Subcutaneous adipose tissue (tissue), 4 donors: ENCODE results near the gene SFT2D3. TPM values are rescaled to one million over a fixed set of nuclear protein-coding genes. Genes with fewer than 3 reads are reported as not detected.

ENCODE experiments used
- total RNA-seq, 4 donors: library from RNA; depleted of rRNA; stranded (reverse); fragments of >200 nt; gene quantifications; one replicate each; pipeline ENCODE4 v1.1.0, GENCODE V29; 2016
- TF ChIP-seq, protein P1 (sequence below): fragments of 450-650 bp; IDR thresholded peaks from one replicate; pipeline ENCODE4 v1.5.1; 2016; ENCODE audit warnings: low read depth, mild to moderate bottlenecking, control low read depth, antibody characterized with exemption, moderate library complexity

The SFT2D3 gene
- total RNA-seq, 4 donors from 2014 or later, result 5.8 to 14.9 (median 8.1) TPM

DNA sequence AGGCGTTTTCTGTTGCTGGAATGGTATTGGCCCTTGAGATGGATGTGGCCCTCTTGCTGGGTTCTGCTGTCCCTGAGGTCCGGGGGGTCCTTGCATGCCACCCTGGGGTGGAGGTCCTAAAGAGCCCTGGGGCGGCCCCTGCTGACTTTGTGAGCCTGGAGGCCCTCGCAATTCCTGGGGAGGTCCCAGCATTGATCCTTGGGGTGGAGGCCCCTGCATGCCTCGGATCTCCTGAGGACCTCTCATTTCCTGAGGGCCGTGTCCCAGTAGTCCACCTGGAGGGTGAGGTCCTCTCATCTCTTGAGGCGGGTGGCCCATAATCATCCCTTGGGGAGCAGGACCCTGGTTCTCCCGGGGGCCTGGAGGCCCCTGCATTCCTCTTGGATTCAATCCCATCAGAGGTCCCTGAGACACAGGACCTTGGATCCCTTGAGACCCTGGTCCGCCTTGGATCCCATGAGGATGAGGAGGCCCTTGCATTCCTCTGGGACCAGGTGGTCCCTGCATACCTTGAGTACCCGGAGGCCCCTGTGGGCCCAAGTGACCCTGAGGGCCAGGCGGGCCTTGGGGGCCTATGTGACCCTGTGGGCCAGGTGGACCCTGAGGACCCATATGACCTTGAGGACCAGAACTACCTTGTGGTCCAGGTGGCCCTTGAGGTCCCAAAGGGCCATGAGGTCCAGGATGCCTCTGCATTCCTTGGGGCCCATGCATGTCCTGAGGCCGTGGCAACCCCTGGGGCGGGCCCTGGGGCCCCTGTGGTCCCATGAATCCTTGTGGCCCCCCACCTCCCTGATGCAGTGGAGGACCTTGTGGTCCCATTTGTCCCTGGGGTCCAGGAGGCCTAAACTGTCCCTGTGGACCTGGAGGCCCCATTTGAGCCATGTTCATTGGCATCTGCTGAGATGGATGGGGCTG, 18.3 kb downstream of the SFT2D3 start:
- TF ChIP-seq, protein P1, sequence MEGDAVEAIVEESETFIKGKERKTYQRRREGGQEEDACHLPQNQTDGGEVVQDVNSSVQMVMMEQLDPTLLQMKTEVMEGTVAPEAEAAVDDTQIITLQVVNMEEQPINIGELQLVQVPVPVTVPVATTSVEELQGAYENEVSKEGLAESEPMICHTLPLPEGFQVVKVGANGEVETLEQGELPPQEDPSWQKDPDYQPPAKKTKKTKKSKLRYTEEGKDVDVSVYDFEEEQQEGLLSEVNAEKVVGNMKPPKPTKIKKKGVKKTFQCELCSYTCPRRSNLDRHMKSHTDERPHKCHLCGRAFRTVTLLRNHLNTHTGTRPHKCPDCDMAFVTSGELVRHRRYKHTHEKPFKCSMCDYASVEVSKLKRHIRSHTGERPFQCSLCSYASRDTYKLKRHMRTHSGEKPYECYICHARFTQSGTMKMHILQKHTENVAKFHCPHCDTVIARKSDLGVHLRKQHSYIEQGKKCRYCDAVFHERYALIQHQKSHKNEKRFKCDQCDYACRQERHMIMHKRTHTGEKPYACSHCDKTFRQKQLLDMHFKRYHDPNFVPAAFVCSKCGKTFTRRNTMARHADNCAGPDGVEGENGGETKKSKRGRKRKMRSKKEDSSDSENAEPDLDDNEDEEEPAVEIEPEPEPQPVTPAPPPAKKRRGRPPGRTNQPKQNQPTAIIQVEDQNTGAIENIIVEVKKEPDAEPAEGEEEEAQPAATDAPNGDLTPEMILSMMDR, result no peak

DNA sequence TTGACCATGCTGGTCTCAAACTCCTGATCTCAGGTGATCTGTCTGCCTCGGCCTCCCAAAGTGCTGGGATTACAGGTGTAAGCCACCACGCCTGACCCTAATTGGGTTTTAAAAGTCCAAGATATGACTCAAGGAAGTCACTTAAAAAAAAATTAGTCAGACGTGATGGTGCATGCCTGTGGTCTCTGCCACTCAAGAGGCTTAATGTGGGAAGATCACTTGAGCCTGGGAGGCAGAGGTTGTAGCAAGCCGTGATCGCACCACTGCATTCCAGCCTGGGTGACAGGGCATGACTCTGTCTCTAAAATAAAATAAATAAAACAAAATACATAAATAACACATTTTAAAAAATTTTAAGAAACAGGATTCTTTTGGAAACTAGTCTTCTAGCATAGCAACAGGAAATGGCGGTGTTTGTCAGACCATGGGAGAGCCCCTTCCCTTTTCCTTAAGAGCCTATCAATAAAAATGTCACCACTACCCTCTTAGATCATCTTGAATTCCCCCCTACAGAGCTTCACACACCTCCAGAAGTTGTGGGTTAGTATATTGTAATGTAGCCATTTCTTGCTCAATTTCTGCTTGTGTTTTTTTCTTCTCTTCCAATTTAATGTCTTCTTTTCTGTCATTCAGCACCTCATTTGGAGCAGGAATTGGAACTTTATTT, 20.1 kb downstream of the SFT2D3 start:
- TF ChIP-seq, protein P1, result no peak

DNA sequence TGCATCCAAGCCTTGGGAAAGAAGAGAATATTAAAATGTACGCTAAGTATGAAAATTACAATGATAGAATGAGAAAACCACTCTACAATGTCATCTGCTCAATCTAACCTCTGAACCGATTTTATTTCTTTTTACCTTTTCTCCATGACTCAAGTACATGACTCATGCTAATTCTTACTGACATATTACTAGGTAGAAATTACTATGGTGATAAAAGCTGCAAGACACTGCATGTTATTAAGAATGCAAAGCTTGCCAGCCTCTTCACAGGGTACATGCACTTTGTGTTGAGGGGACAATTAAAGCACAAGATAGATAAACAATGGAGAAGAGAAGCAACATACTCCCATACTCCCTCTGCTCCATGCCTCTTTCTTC, 20.7 kb downstream of the SFT2D3 start:
- TF ChIP-seq, protein P1, result no peak

DNA sequence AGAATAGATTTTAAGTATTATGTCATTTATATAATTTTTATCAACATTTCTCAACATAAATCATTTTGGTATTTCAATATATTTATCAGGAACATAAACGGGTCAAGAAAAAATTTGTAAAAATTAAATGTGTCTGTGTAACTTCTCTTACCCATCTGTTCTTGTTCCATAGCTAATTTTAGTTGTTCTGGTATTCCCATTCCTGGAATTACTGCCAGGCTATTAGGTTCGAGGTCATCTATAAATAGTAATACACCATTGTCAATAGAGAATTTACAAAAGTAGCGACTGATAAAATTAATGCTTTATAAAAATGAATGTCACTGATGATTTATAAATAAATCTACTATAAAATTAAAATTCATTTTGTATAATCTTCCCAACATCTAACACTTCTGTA, 21.5 kb downstream of the SFT2D3 start:
- TF ChIP-seq, protein P1, result no peak

DNA sequence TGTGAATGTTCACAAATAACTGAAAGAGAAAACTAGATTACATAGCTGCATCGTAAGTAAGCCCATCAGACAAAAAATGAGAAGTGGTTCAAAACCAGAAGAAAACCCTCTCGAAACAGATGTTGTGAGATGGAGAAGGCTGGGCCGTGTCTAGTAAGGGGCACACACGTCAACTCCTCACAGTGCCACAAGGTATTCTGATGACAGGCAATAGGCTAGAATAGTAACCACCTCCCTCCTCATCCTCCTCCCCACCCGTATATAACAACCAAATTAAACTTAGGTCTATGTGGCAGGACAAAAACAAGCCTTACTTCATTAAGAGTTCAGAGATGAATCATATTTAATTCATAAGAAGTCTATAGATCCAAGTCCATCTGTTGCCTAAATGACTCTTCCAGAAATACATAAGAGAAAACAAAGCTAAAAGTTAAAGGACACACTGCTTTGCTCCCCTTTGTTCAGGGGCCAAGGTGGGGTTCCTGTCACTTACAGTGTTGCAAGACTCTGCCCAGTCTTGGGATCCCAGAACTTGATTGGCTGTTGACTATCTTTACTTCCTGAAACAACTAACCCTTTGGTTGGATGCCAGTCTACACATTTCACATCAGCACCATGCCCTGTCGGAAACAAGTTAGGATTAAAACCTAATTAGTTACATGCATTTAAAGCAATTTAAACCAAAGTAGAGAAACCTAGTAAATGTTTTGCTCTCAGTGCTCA, 25.0 kb downstream of the SFT2D3 start:
- TF ChIP-seq, protein P1, result no peak

DNA sequence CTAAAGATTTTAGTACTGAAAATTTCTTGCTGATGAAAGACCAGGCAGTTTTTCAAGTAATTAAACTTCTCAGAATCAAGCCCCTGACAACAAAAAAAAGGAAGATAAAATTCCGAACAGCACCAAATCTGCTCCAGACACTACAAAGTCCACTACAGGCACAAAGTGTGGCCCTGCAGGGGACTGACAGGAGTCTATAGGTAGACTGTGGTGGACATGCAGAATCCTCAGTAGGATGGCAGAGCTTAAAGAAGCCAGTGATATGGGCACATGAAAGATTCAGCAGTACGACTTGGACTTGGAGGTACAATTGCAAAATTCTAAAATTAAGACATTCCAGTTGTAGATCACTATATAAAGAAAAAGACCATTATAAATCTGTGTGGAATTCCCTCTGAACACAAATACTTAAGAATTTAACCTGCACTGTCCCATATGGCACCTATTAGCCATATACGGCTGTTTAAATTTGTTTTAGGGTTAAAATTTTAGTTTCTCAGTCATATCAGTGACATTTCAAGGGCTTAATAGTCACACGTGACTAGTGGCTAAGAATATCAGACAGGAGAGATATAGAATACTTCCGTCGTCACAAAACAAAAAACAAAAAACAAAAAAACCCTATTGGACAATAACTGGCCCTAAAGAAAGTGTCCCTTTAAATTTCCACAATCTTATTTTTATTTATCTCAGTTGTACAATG, 32.0 kb downstream of the SFT2D3 start:
- TF ChIP-seq, protein P1, result no peak
